HG03196 (cell line): ENCODE measurements around the gene HDAC4.

Source experiments
- ATAC-seq: cut with Tn5 transposase; IDR thresholded peaks from one replicate; pipeline ENCODE4 v1.9.1; 2021; ENCODE audit not compliant: unreplicated experiment

Gene HDAC4

GRCh38 chr2:239162141-239162821 lies 238.5 kb downstream of the HDAC4 start:
- ATAC-seq = no peak

GRCh38 chr2:239161711-239162140 lies 239.1 kb downstream of the HDAC4 start:
- no peak for ATAC-seq

DNA sequence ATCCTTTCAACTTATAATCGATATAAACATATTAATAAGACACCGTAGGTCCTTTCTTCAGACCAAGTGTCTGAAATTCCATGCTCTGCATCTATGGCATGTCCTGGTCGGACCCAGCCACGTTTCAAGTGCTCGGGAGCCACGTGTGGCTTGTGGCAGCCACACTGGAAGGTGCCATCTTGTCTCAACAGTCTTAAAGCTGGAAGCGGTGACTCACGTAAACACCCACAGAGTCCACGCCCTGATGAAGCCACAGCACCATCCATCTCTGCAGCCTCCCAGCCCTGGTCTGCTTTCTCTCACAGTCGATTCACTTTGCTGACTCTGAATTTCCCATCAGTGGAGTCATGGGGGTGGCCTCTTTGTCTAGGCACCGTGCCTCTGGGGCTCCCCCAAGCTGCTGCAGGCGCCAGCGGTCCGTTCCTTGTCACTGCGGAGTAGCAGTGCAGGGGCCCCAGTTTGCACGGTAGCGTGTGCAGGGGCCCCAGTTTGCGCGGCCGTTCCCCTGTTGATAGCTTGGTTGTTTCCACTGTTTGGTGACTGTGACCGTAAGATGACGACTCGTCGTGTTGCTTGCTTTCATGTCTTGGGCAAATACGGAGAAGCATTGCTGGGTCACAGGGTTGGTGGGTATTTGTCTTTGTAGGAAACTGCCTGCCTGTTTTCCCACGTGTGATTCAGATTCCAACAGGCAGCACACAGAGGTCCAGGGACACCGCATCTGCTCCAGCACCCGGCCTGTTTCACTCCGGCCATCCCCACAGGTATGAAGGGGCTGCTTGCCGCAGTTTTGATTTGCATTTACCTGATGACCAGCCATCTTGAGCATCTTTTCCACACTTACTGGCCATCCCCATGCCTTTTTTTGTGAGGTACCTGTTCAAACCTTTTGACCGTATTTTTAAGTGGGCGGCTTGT lies 240.3 kb downstream of the HDAC4 start:
- no peak for ATAC-seq

GRCh38 chr2:239159476-239159911 lies 241.3 kb downstream of the HDAC4 start:
- no peak for ATAC-seq

GRCh38 chr2:239158641-239159475 lies 242.0 kb downstream of the HDAC4 start:
- no peak for ATAC-seq

DNA sequence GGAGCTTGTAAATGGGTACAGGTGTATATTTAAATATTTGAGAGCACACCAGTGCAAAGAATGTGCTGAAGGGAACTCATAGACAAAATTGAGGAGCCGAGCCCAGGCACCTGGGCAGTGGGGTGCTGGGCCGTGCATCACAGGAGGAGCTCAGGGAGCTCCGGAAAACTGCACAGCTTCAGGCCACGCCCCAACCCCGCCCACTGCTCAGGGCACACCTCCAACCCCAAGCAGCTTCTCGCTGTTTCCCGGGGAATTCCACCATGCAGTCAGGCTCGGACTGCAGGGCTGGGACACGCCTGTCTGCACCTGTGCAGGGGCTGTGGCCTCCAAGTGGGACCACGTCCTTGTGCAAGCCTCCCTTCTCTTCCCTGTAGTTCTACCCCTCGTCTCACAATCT lies 243.0 kb downstream of the HDAC4 start:
- ATAC-seq = no peak

DNA sequence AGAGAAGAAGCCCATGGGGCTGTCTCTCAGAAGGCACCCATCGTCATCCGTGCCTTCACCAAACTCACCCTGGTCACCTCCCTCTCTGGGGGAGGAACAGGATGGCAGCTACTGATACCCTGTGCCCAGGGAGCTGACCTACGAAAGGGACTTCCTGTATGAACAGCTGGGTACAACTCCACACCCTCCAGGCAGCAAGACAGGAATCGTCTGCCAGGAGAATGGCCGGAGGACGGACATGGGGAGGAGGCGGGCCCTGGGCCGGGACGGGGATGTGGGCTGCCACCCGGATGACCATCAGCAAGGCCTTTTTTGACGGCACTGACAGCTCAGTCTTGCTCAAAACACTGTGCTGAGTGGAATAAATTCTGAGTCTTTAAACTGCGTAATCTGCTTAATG lies 243.6 kb downstream of the HDAC4 start:
- no peak for ATAC-seq

DNA sequence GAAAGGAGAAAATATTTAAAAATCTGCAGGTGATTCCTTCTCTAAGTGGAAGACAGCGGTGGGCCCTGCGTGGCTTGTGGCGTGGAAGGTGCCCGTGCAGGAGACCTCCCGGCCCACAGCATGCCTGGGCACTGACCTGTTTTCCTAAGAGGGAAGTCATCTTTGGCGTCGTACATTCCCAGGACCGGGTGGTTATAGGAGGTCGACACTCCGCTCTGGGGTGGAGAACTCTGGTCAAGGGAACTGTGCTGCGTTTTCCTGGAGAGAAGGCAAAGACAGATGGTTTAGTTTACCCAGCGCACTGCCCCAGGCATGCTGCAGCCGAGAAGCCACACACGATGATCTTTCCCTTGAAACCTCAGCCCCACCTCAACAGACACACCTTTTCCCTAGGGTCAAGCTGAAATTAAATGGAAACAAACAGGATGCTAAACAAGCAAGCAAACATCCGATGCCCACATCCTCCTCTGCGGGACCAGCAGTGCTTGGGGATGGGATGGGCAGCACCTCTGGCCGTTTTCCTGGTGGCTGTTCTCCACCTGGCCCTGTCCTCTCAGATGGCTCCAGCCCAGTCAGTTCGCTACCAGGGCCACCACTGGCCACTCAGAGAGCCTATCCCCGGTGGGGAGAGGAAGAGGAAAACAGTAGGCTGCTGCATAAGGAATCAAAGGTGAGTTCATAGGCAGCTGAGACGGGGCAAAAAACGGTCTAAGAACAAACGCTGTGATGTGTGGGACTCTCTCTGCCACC lies 244.1 kb downstream of the HDAC4 start:
- no peak for ATAC-seq

DNA sequence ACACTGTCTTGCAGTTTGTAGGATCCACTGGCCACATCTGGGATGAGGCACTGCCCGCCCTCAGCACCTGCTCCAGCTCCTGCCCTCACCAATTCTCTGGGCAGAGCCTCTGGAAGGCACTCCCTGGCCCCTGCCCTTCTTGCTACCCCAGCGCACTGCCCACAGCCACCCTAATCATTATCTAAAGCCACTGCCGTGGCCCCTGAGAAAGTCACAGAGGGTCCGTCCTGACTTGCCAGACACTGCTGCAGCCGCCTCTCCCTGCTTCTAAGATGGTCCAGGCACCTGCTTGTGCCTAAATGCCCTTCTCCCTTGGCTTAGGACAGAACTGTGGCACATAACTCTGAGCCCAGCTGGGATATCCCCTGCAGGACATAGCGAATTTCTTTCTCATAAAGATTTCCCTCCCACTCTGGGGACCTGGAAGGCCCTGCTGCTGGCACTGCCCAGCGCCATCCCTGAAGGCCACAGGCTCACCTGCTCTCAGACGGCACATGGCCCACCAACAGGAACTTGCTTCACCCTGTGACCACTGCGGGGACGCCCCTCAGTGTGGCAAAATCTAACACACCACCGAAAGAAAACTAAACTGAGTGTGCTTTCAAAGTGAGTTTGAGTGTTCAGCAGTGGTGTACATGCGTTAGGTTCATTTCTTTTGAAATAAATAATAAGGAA lies 244.9 kb downstream of the HDAC4 start:
- ATAC-seq = no peak

- ATAC-seq = no peak
Observed at GRCh38 chr2:239154971-239155805, 245.6 kb downstream of the HDAC4 start.

DNA sequence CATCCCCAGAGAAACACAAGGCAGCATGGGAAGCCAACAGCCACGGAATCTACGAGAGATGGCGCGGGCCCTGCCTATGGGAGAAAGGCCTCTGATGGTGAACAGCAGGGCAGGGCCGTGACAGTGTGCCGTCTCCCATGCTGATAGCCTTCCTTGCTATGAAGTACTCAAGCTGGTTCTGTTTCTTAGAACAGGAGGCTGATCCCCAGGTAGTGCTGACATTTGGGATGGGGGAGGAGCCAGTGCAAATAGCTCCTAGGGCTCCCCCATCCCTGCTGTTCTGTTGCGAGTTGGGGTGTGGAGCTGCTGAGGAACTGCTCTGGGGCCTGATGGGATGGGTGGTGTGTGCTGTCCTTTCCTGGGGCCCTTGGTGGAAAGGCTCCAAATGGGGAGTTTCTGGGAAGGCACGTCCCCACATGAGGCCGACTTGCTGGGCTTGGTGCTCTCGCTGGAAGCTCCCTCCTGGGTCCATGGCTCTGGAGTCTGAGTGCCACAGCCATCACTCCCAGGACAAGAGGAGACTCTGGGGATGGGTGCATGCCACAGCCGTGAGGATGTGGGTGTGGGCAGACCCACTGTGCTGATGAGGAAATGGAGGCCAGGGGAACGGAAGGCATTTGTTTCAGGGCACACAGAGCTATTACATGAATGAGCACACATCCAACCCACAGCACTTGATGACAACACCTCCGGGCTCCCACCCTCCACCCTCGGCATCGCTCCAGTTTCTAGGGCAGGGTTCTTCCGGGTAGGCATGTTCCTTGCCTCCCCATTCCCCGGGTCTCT lies 246.8 kb downstream of the HDAC4 start:
- no peak for ATAC-seq

GRCh38 chr2:239152916-239153305 lies 247.9 kb downstream of the HDAC4 start:
- no peak for ATAC-seq

DNA sequence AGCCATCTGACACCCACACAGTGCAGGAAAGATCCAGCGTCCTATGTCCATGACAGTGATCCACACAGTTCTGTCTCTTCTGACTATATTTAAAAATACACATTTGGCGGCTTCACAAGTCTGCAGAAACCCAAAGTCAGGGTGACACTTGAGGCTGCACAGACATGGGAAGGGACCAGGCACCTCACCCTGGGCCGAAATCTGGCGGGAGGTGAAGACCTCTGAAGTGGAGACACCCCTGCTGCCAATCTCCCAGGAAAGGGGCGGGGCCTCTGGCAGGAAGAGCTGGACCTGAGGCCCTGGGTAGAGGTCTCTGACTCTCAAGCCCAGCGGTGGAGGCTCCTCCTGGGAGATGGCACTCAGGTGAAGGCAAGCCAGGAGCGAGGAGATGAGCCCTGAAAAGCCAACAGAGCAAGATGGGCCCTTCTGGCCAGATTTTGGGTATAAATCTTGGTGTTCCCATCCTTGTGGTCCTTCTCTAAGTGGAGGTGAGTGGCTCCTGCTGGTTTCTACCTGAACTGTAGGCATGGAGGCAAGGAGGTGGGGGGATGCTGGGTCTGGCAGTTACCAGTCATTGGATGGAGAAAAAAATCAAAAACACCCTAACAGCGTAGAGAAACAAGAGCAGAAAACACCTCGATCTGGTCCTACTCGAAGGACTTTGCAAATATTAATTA lies 248.4 kb downstream of the HDAC4 start:
- no peak for ATAC-seq

DNA sequence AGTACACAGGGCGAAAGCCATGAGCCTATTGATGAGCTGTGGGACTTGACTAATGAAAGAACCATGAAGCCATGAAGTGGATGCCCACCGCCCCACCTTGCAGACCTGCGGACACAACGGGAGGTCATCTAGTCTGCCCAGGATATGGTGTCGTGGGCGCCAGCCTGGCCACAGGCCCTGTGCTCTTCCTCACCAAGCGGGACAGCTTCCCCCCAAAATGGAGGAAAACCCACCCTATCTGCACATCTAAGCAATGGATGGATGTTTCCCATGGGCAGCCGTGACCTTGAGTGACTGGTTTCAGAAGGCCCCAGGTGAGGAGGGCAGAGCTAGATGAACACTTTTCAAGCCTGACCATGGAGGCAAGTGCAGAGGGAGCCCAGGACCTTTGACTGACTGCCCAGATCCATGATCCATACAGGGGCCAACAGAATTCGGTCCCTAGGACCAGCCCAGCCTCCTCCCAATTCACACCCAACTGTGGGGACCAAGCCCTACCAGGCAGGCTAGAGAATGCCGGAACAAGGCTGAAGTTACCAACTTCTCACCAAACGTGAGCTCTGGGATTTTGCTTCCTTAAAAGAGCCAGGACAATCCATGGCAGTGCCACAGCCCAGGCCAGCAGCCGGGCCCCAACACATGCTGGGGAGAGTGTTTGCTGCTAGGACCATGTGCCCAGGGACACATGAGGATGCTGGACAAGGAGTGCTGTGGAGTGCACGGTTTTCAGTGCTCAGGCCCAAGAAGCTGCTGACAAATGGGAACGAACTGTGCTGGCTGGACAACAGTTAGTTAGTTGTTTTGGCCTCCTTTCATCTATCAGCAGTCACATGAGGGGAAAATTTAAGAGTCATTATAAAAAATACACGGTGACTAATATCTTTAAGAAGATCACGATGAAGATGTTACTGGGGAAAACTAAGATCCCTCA lies 249.4 kb downstream of the HDAC4 start:
- no peak for ATAC-seq

- no peak for ATAC-seq
Observed at GRCh38 chr2:239150125-239151011, 250.5 kb downstream of the HDAC4 start.

DNA sequence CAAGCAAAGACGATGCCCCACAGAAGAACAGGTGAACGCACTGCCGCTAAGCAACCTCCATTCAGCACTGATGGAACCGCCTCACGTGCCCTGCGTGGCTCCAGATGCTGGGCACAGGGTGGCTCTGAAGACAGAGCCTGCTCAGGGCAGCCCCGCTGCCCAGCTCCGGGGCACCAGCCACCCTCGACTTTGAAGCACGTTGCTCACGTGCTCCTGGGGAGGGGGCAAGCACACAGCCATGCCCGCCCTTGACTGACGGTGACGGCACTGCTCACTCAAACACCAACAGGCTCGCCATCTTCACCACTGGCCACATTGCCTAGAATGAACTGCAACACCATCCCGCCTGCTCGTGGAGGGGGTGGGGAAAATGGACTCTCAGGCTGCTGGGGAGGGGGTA lies 251.3 kb downstream of the HDAC4 start:
- ATAC-seq = no peak
